Endometrial microvascular endothelial cells (primary cell): ENCODE results near the gene KDM4D. TPM values are rescaled to one million over a fixed set of nuclear protein-coding genes. Genes with fewer than 3 reads are reported as not detected.
"Not testable (repeated sequence)": the region's sequence is repeated elsewhere in the genome, so short reads cannot be mapped to it uniquely, and the experiment has no call there.

Source experiments
- in situ Hi-C: cut with HindIII; loops from 2 replicates; pipeline ENCODE4 v1.10.0; 2017; ENCODE audit warnings: low sequenced_read_pairs, low pct_unique_long_range_greater_than_20kb; ENCODE audit errors: inconsistent ontology term
- total RNA-seq: library from RNA; depleted of rRNA; stranded (reverse); fragments of >200 nt; gene quantifications from one replicate; pipeline ENCODE4 v1.2.3, GENCODE V29; 2015; ENCODE audit errors: inconsistent ontology term

KDM4D gene
- total RNA-seq, 1 donor from 2014 or later, result 2.3 TPM

GRCh38 chr11:95014184-95014821, 40.8 kb downstream of the KDM4D start:
- in situ Hi-C loops, result no loop called here

DNA sequence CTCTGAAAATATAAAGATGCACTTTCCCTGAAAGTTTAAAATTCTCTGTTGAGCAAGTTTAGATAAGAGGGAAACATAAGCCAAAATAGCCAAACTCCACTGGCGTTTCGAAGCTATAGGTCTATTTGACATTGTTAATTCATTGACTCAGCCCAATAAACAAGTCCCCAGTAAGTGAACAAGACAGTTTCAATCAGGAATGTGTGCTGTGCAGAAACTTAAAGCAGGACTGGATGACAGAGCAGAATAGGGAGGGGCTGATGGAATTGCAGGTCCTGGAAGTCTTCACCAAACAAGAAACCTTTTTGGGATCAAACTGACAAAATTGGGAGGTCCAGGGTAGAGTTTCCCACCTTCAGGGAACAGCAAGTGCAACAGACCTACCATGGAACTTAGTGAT, 42.6 kb downstream of the KDM4D start:
- in situ Hi-C loops, result no loop called here

GRCh38 chr11:95021468-95021867, 48.0 kb downstream of the KDM4D start:
- in situ Hi-C loops, result not testable (repeated sequence)

DNA sequence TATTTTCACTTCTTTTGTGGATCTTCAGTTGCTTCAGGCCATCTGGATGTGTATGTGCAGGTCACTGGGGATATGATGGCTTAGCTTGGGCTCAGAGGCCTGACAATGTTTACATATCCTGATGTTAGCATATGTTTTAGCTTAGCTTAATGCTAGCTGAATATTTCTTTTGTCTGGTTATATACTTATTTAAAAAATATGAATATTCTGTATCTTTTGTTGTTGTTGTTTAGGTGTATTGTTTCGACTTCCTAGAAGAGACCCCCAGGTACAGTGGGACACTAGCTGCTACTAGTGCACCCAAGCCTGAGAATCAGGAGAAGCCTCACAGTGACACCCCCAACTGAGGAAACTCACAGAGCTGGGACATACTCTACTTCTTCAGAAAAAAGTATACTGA, 51.4 kb downstream of the KDM4D start, which contains the start of gene KDM4E:
Gene KDM4E (plus strand): TSS at position 301 of the 400 bp plus-strand sequence. CDS start 300 bp downstream, outside the sequence.
- in situ Hi-C loops, result no loop called here

- in situ Hi-C loops, result not testable (repeated sequence)
Observed at GRCh38 chr11:95025594-95025993, 52.1 kb downstream of the KDM4D start.

- in situ Hi-C loops, result no loop called here
Observed at GRCh38 chr11:95028357-95028756, 54.8 kb downstream of the KDM4D start.

GRCh38 chr11:95033051-95033450, 59.5 kb downstream of the KDM4D start:
- in situ Hi-C loops, result no loop called here

DNA sequence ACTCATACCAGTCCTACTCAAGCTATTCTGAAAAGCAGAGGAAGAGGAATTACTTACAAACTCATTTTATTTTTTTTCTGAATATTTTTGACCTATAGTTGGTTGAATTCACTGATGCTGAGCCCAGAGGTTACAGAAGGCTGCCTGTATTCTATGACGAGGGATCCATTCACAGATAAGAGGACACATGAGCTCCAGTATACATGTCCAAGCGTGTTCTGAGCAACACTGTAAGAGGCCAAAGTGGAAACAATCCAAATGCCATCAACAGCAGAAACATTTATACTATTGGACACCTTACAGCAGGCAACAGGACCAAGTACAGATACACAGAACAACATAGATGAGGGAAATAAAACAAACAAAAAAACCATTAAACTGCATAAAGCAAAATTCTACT, 61.8 kb downstream of the KDM4D start:
- in situ Hi-C loops, result no loop called here

DNA sequence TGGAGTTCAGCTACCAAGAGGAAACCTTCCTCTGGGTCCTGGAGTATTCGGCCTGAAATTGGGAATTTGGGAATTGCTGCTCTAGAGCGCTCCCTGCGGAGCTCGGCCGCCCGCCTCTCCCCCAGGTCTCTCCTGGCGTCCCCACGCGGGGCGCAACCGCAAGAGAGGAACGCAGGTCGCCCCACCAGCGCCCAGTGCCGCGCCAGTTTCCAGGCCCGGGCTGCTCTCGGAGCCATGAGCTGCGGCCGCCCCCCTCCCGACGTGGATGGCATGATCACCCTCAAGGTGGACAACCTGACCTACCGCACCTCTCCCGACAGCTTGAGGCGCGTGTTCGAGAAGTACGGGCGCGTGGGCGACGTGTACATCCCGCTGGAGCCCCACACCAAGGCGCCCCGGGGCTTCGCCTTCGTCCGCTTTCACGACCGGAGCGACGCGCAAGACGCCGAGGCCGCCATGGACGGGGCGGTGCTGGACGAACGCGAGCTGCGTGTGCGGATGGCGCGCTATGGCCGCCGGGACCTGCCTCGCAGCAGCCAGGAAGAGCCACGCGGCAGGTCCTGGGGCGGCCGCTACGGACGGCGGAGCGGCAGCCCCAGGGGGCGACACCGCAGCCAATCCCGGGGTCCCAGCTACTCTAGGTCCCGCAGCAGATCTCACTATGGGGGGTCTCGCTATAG, 64.0 kb downstream of the KDM4D start:
- in situ Hi-C loops, result not testable (repeated sequence)

GRCh38 chr11:95042239-95042638, 68.7 kb downstream of the KDM4D start:
- in situ Hi-C loops, result no loop called here

DNA sequence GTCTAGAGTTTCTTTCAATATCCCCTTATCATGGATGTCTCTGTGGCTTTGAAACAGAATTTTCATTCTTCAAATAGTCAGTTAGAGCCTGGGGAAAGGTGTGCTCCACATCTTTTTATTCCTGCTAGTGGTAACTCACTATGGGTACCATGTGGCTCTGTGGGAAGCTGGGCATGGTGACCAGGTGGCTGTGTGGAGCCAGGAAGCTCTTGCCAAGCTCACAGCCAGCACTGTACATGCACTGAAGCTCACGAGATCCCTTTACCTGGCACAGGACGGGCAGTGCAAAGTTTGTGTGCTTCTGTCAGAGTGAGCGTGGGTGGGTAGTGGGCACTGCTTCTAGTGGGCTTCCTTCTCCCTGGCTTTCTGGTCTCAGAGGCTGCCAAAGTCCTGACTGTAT, 69.4 kb downstream of the KDM4D start:
- in situ Hi-C loops, result no loop called here

- in situ Hi-C loops, result no loop called here
Observed at GRCh38 chr11:95044010-95044409, 70.5 kb downstream of the KDM4D start.

DNA sequence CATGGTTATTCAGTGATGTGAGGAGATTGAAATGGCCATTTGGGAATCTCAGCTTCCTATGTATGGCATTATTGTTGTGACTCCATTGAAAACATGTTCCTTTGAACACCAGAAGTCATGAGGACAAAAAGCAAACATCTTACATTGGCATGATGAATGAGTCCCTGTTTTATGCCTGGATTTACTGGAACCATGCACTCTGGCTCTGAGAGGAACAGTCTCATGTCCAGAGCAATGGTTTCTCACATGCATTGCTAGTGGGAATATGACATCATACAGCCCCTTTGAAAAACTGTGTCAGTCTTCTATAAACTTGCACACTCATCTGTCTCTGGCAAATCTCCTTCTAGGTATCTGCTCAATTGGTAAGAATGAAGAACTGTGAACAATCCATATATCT, 72.3 kb downstream of the KDM4D start:
- in situ Hi-C loops, result no loop called here

Other genes with a start within 250 kb of the KDM4D start
- 21.9 TPM for gene AMOTL1, start 205.4 kb upstream of the KDM4D start, total RNA-seq
- gene CWC15, start 153 bp upstream of the KDM4D start, total RNA-seq, result 42.7 TPM
- not detected for gene KDM4E, start 51.5 kb downstream of the KDM4D start, total RNA-seq
- gene KDM4F, start 75.7 kb downstream of the KDM4D start, total RNA-seq, result not detected
- gene SRSF8, start 93.2 kb downstream of the KDM4D start, total RNA-seq, result 33.1 TPM
- gene ENDOD1, start 116.1 kb downstream of the KDM4D start, total RNA-seq, result 30.1 TPM